WTC11 (cell line): ENCODE results near the gene HECTD4.

ENCODE experiments used
- CREB1 ChIP-seq: sonication (generic); formaldehyde crosslinking; IDR thresholded peaks from 2 replicates; pipeline ENCODE4 v1.8.0; 2023; ENCODE audit warnings: mild to moderate bottlenecking, missing genetic modification reagents
- ESRRA ChIP-seq: sonication (generic); formaldehyde crosslinking; IDR thresholded peaks from 2 replicates; pipeline ENCODE4 v1.8.1; 2022; ENCODE audit warnings: mild to moderate bottlenecking, missing genetic modification reagents, borderline replicate concordance
- MXD4 ChIP-seq: fragments of 250-450 bp; sonication (Bioruptor Pico); IDR thresholded peaks from 2 replicates; pipeline ENCODE4 v1.8.0; 2021; ENCODE audit warnings: mild to moderate bottlenecking, moderate library complexity, borderline replicate concordance
- NFYB ChIP-seq: sonication (generic); formaldehyde crosslinking; conservative IDR thresholded peaks from 2 replicates; pipeline ENCODE4 v1.8.0; 2022; ENCODE audit warnings: low read depth, missing genetic modification reagents
- TCF7 ChIP-seq: sonication (generic); formaldehyde crosslinking; IDR thresholded peaks from 2 replicates; pipeline ENCODE4 v1.8.0; 2022; ENCODE audit warnings: mild to moderate bottlenecking, low read depth, missing genetic modification reagents, moderate library complexity
- ZNF232 ChIP-seq: sonication (generic); formaldehyde crosslinking; IDR thresholded peaks from 2 replicates; pipeline ENCODE4 v1.8.0; 2022; ENCODE audit warnings: mild to moderate bottlenecking, missing genetic modification reagents
- TF ChIP-seq, protein P1 (sequence below): sonication (generic); formaldehyde crosslinking; IDR thresholded peaks from 2 replicates; pipeline ENCODE4 v1.8.1; 2023; ENCODE audit warnings: mild to moderate bottlenecking, missing genetic modification reagents
- TF ChIP-seq, protein P2 (sequence below): sonication (generic); formaldehyde crosslinking; IDR thresholded peaks from 2 replicates; pipeline ENCODE4 v1.8.1; 2023; ENCODE audit warnings: mild to moderate bottlenecking, missing genetic modification reagents, moderate library complexity
- TF ChIP-seq, protein P3 (sequence below): fragments of 200-600 bp; IDR thresholded peaks from 2 replicates; pipeline ENCODE4 v1.8.0; 2022; ENCODE audit warnings: antibody characterized with exemption
- TF ChIP-seq, protein P4 (sequence below): sonication (generic); formaldehyde crosslinking; IDR thresholded peaks from 2 replicates; pipeline ENCODE4 v1.8.0; 2022; ENCODE audit warnings: mild to moderate bottlenecking, missing genetic modification reagents
- TF ChIP-seq, protein P5 (sequence below): sonication (generic); formaldehyde crosslinking; IDR thresholded peaks from 2 replicates; pipeline ENCODE4 v1.8.1; 2022; ENCODE audit warnings: mild to moderate bottlenecking, moderate library complexity, missing genetic modification reagents

DNA sequence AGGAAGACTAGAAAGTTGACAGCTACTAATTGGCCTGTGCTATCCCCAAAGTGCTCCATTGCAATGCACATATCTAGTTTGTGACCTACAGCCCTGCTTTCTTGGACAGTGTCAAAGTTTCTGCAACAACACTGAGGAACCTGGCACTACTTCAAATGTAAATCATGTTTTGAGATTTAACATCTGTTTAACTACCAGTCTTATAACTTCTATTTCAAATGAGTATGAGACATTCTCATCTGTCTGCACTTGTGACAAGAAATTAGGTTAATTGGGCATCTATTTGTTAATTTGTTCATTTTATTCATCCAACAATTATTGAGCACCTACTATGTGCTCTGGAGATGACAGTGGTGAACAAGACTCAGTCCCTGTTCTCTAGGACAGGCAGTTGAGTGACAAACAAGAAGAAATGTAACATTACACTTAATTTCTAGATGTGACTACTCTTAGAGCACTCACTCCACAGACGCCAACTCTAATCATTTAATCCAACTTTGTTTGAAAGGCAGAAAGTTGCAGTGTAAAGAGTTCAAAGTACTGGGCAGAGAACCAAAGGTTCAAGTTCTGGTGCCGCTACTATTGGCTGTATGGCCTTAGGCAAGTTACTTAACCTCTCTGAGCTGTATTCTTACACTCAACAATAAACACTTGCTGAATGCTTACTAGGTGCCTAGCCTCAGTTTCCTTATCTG is 74.8 kb downstream of the HECTD4 start:
- TF ChIP-seq, protein P1, sequence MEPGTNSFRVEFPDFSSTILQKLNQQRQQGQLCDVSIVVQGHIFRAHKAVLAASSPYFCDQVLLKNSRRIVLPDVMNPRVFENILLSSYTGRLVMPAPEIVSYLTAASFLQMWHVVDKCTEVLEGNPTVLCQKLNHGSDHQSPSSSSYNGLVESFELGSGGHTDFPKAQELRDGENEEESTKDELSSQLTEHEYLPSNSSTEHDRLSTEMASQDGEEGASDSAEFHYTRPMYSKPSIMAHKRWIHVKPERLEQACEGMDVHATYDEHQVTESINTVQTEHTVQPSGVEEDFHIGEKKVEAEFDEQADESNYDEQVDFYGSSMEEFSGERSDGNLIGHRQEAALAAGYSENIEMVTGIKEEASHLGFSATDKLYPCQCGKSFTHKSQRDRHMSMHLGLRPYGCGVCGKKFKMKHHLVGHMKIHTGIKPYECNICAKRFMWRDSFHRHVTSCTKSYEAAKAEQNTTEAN (CRISPR knock-in tag) = no peak
- TF ChIP-seq, protein P2, sequence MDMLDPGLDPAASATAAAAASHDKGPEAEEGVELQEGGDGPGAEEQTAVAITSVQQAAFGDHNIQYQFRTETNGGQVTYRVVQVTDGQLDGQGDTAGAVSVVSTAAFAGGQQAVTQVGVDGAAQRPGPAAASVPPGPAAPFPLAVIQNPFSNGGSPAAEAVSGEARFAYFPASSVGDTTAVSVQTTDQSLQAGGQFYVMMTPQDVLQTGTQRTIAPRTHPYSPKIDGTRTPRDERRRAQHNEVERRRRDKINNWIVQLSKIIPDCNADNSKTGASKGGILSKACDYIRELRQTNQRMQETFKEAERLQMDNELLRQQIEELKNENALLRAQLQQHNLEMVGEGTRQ (CRISPR knock-in tag) = no peak
- no peak for TF ChIP-seq MXD4 (CRISPR knock-in tag)
- no peak for TF ChIP-seq ZNF232 (CRISPR knock-in tag)
- TF ChIP-seq, protein P3, sequence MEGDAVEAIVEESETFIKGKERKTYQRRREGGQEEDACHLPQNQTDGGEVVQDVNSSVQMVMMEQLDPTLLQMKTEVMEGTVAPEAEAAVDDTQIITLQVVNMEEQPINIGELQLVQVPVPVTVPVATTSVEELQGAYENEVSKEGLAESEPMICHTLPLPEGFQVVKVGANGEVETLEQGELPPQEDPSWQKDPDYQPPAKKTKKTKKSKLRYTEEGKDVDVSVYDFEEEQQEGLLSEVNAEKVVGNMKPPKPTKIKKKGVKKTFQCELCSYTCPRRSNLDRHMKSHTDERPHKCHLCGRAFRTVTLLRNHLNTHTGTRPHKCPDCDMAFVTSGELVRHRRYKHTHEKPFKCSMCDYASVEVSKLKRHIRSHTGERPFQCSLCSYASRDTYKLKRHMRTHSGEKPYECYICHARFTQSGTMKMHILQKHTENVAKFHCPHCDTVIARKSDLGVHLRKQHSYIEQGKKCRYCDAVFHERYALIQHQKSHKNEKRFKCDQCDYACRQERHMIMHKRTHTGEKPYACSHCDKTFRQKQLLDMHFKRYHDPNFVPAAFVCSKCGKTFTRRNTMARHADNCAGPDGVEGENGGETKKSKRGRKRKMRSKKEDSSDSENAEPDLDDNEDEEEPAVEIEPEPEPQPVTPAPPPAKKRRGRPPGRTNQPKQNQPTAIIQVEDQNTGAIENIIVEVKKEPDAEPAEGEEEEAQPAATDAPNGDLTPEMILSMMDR = no peak
- no peak for TF ChIP-seq NFYB (CRISPR knock-in tag)
- no peak for TF ChIP-seq CREB1 (CRISPR knock-in tag)
- TF ChIP-seq, protein P4, sequence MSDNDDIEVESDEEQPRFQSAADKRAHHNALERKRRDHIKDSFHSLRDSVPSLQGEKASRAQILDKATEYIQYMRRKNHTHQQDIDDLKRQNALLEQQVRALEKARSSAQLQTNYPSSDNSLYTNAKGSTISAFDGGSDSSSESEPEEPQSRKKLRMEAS (CRISPR knock-in tag) = no peak
- TF ChIP-seq, protein P5, sequence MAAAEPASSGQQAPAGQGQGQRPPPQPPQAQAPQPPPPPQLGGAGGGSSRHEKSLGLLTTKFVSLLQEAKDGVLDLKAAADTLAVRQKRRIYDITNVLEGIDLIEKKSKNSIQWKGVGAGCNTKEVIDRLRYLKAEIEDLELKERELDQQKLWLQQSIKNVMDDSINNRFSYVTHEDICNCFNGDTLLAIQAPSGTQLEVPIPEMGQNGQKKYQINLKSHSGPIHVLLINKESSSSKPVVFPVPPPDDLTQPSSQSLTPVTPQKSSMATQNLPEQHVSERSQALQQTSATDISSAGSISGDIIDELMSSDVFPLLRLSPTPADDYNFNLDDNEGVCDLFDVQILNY (CRISPR knock-in tag) = no peak
- TF ChIP-seq TCF7 (CRISPR knock-in tag) = no peak
- TF ChIP-seq ESRRA (CRISPR knock-in tag) = no peak
